HCT116 (cell line): Measurements from ENCODE around the gene GNG2. TPM values are rescaled to one million over a fixed set of nuclear protein-coding genes. Genes with fewer than 3 reads are reported as not detected.

ENCODE experiments used
- ATAC-seq: fragments of 200-7000 bp; cut with Tn5 transposase; 2 replicates; pipeline ENCODE4 v1.9.1; 2020; ENCODE audit warnings: mild to moderate bottlenecking, moderate library complexity
- BruUV-seq: library from RNA; stranded (reverse); fragments of 400-500 nt; replicated peaks from 2 replicates; lab custom pipeline; 2021; lab: Mats Ljungman, UMichigan
- CTCF ChIA-PET: fragments of 300-600 bp; sonication (Branson Sonifier 250); formaldehyde crosslinking; loops from one replicate; lab custom pipeline; 2021; ENCODE audit warnings: antibody characterized with exemption; lab: Charles Lee
- POLR2A ChIA-PET: fragments of 300-600, 350-600 bp; sonication (Branson Sonifier 250); formaldehyde crosslinking; loops from one replicate; lab custom pipeline; 2021; ENCODE audit warnings: antibody characterized with exemption; lab: Charles Lee
- RAD21 ChIA-PET, 2 experiments: fragments of 300-600 bp; sonication (Branson Sonifier 250); formaldehyde crosslinking; loops; one replicate each; lab custom pipeline; 2023; ENCODE audit warnings: low total read pairs in 2 of 2; ENCODE audit not compliant: uncharacterized antibody in 2 of 2, unreplicated experiment in 2 of 2, low non-redundant PET in 1 of 2; lab: Charles Lee
- DNase-seq: peaks from one replicate; pipeline ENCODE4 v3.0.0-alpha.2; 2010; ENCODE audit warnings: low read depth, low spot score
- H2AFZ ChIP-seq: fragments of 200-600 bp; shearing (Covaris generic), sonication (generic); 2 replicates; pipeline ENCODE4 v1.6.1; 2017; ENCODE audit warnings: low read depth, mixed run types, mixed read lengths, antibody characterized with exemption, low read length; ENCODE audit not compliant: poor library complexity, severe bottlenecking
- H3K27ac ChIP-seq: 2 replicates; pipeline ENCODE4 v1.5.1; 2012; ENCODE audit warnings: low read depth, low read length
- H3K27me3 ChIP-seq: fragments of 200-600 bp; sonication (generic); 2 replicates; pipeline ENCODE4 v1.6.1; 2016; ENCODE audit warnings: mixed run types, low read length, mixed read lengths; ENCODE audit not compliant: insufficient read depth
- H3K36me3 ChIP-seq, 2 experiments: fragments of 200-500 bp in 1 of 2; fragments of 200-600 bp in 1 of 2; sonication (Bioruptor generic) in 1 of 2; sonication (generic) in 1 of 2; 2 replicates each; pipeline versions ENCODE4 v1.5.1 to v1.6.1; 2014 to 2016; ENCODE audit warnings: low read length in 2 of 2, inconsistent platforms in 1 of 2, mixed read lengths in 1 of 2, mixed run types in 1 of 2; ENCODE audit not compliant: insufficient read depth in 2 of 2, control insufficient read depth in 1 of 2
- H3K4me1 ChIP-seq, 2 experiments: fragments of 200-600 bp in 1 of 2; sonication (generic) in 1 of 2; 2 replicates each; pipeline versions ENCODE4 v1.5.1 to v1.6.1; 2012 to 2017; ENCODE audit warnings: low read length in 2 of 2, inconsistent platforms in 1 of 2, mild to moderate bottlenecking in 1 of 2, mixed read lengths in 1 of 2, mixed run types in 1 of 2, moderate library complexity in 1 of 2; ENCODE audit not compliant: insufficient read depth in 2 of 2, control insufficient read depth in 1 of 2
- H3K4me2 ChIP-seq: fragments of 200-600 bp; sonication (generic); 2 replicates; pipeline ENCODE4 v1.6.1; 2017; ENCODE audit warnings: mixed run types, low read length, mixed read lengths
- H3K4me3 ChIP-seq, 2 experiments: fragments of 200-600 bp in 1 of 2; sonication (generic) in 1 of 2; replicated peaks in 1 of 2; 2 replicates each; pipeline ENCODE4 v1.5.1; 2011 to 2016; ENCODE audit warnings: low read length in 2 of 2, control low read depth in 1 of 2, low read depth in 1 of 2, mild to moderate bottlenecking in 1 of 2, mixed read lengths in 1 of 2, mixed run types in 1 of 2
- H3K79me2 ChIP-seq: fragments of 200-600 bp; sonication (generic); 2 replicates; pipeline ENCODE4 v1.6.1; 2017; ENCODE audit warnings: mild to moderate bottlenecking, mixed run types, low read length, moderate library complexity, mixed read lengths; ENCODE audit not compliant: insufficient read depth
- H3K9ac ChIP-seq: fragments of 200-600 bp; sonication (generic); 2 replicates; pipeline ENCODE4 v1.6.1; 2016; ENCODE audit warnings: low read length, mixed read lengths
- H3K9me2 ChIP-seq: fragments of 200-600 bp; sonication (generic), shearing (Covaris generic); 2 replicates; pipeline ENCODE4 v1.6.1; 2017; ENCODE audit warnings: mixed run types, mild to moderate bottlenecking, moderate library complexity; ENCODE audit not compliant: insufficient read depth
- H3K9me3 ChIP-seq, 2 experiments: fragments of 200-500 bp in 1 of 2; fragments of 200-600 bp in 1 of 2; sonication (Bioruptor generic) in 1 of 2; sonication (generic) in 1 of 2; 2 replicates each; pipeline ENCODE4 v1.6.1; 2014 to 2017; ENCODE audit warnings: low read length in 2 of 2, mixed read lengths in 2 of 2, inconsistent platforms in 1 of 2, low read depth in 1 of 2, mild to moderate bottlenecking in 1 of 2, mixed run types in 1 of 2, moderate library complexity in 1 of 2; ENCODE audit not compliant: control insufficient read depth in 1 of 2, insufficient read depth in 1 of 2
- H4K20me1 ChIP-seq: fragments of 200-600 bp; sonication (generic), shearing (Covaris generic); 2 replicates; pipeline ENCODE4 v1.6.1; 2017; ENCODE audit warnings: mixed run types, mild to moderate bottlenecking, moderate library complexity; ENCODE audit not compliant: insufficient read depth
- CBX3 ChIP-seq: IDR thresholded peaks from 2 replicates; pipeline ENCODE4 v1.6.1; 2012; ENCODE audit warnings: low read depth
- EGR1 ChIP-seq: IDR thresholded peaks from 2 replicates; pipeline ENCODE4 v1.6.1; 2012; ENCODE audit warnings: low read depth
- ELF1 ChIP-seq: IDR thresholded peaks from 2 replicates; pipeline ENCODE4 v1.6.1; 2012; ENCODE audit warnings: low read depth, borderline replicate concordance
- EZH2 ChIP-seq: fragments of 200-600 bp; sonication (generic); IDR thresholded peaks from 2 replicates; pipeline ENCODE4 v1.6.1; 2017; ENCODE audit warnings: antibody characterized with exemption, mixed run types
- EZH2phosphoT487 ChIP-seq: fragments of 200-600 bp; IDR thresholded peaks from 2 replicates; pipeline ENCODE4 v1.6.1; 2018; ENCODE audit warnings: antibody characterized with exemption, borderline replicate concordance
- FOSL1 ChIP-seq: IDR thresholded peaks from 2 replicates; pipeline ENCODE4 v1.6.1; 2012; ENCODE audit warnings: low read depth
- JUND ChIP-seq: IDR thresholded peaks from 2 replicates; pipeline ENCODE4 v1.6.1; 2012
- POLR2AphosphoS5 ChIP-seq: IDR thresholded peaks from 2 replicates; pipeline ENCODE4 v1.6.1; 2011; ENCODE audit warnings: mild to moderate bottlenecking, low read depth, low read length, moderate library complexity
- RAD21 ChIP-seq: IDR thresholded peaks from 2 replicates; pipeline ENCODE4 v1.6.1; 2012; ENCODE audit warnings: low read depth, mild to moderate bottlenecking
- REST ChIP-seq: IDR thresholded peaks from 2 replicates; pipeline ENCODE4 v1.6.1; 2012; ENCODE audit warnings: low read depth
- SIN3A ChIP-seq: IDR thresholded peaks from 2 replicates; pipeline ENCODE4 v1.6.1; 2012; ENCODE audit warnings: low read depth
- SP1 ChIP-seq: IDR thresholded peaks from 2 replicates; pipeline ENCODE4 v1.6.1; 2012; ENCODE audit warnings: low read depth
- TCF7L2 ChIP-seq: IDR thresholded peaks from 2 replicates; pipeline ENCODE4 v1.7.0; 2011; ENCODE audit warnings: borderline replicate concordance, inconsistent platforms; ENCODE audit not compliant: insufficient read depth, insufficient read length; ENCODE audit errors: extremely low read depth
- YY1 ChIP-seq: IDR thresholded peaks from 2 replicates; pipeline ENCODE4 v1.6.1; 2011; ENCODE audit warnings: low read length, low read depth, moderate library complexity, mild to moderate bottlenecking; ENCODE audit not compliant: insufficient replicate concordance; ENCODE audit errors: extremely low read depth
- intact Hi-C: fragments of 100-400 bp; cut with micrococcal nuclease; formaldehyde crosslinking; loops from 2 replicates; pipeline ENCODE4 v1.10.0; 2022
- total RNA-seq: library from RNA; stranded (reverse); gene quantifications from one replicate; pipeline ENCODE4 v1.2.1, GENCODE V29; 2021; ENCODE audit not compliant: unreplicated experiment

GNG2 gene
- total RNA-seq, 1 experiment from 2014 or later, result 0.74 TPM

GRCh38 chr14:52005625-52006024 is 145.2 kb downstream of the GNG2 start:
- Histone ChIP-seq H3K36me3 (peaks cover 54 to 66% of the 10 kb centered on the region in 2 experiments), H4K20me1 (no peaks in the 10 kb centered on the region), H2AFZ (no peak overlapping the region), H3K9ac (no peak overlapping the region), H3K27ac (no peak overlapping the region), H3K4me1 (no peaks in the 10 kb centered on the region), H3K4me3 (no peak overlapping the region), H3K79me2 (peaks cover 5% of the 10 kb centered on the region; the same call in 1 of the 2 replicates), H3K27me3 (no peaks in the 10 kb centered on the region), H3K9me2 (no peaks in the 10 kb centered on the region), H3K9me3 (no peaks in the 10 kb centered on the region), H3K4me2 (no peak overlapping the region)
- POLR2A ChIA-PET, result interaction anchor here (1.0 kb wide), 1 partner anchor 10 kb away, joined by 3 read pairs; no protein-coding TSS in a partner anchor
- no TSS peak for BruUV-seq
- DNase-seq (no peak), ATAC-seq (no peak)
- CTCF ChIA-PET, result interaction anchor here (1.4 kb wide), 1 partner anchor 10 kb away, joined by 3 read pairs; no protein-coding TSS in a partner anchor
- intact Hi-C loops, result no loop called here
- RAD21 ChIA-PET, result no interaction called here
- TF ChIP-seq POLR2AphosphoS5 (no peak), SIN3A (no peak), CBX3 (no peak), EGR1 (no peak), TCF7L2 (no peak), EZH2phosphoT487 (no peak), YY1 (no peak), JUND (no peak), ELF1 (no peak), REST (no peak), EZH2 (no peak), SP1 (no peak), FOSL1 (no peak), RAD21 (no peak)
